ENCODE measurements around the gene NLRP4.

DNA sequence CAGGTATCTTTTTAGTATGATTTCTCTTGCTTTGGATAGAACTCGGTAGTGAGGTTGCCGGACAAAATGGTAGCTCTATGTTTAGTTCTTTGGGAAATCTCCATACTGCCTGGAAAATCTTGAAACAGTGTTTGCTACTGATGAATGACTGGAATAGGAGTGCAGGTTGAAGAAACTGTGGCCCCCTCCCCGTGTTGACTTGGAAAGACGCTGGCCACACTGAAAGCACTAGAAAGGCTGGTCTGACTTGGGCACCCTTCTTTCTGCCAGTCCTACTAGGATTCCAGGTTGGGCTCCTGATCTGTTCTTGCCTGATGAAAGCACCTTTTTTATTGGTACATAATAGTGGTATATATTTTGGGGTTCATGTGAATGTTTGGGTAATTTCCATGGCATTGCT, 46.3 kb downstream of the NLRP4 start:
- TF ChIP-seq TOX (CRISPR knock-in tag; IDR thresholded peaks at IDR 0.05; ENCODE audit: borderline replicate concordance) (no peak), ZNF70 (CRISPR knock-in tag; IDR thresholded peaks at IDR 0.05) (no peak), ZFP30 (CRISPR knock-in tag; IDR thresholded peaks at IDR 0.05) (no peak), ZFP3 (CRISPR knock-in tag; IDR thresholded peaks at IDR 0.05) (no peak), ZC3H10 (CRISPR knock-in tag; IDR thresholded peaks at IDR 0.05) (no peak), ZNF565 (CRISPR knock-in tag; conservative IDR thresholded peaks at IDR 0.05; ENCODE audit: low read depth) (no peak)
- TF ChIP-seq, protein P1, sequence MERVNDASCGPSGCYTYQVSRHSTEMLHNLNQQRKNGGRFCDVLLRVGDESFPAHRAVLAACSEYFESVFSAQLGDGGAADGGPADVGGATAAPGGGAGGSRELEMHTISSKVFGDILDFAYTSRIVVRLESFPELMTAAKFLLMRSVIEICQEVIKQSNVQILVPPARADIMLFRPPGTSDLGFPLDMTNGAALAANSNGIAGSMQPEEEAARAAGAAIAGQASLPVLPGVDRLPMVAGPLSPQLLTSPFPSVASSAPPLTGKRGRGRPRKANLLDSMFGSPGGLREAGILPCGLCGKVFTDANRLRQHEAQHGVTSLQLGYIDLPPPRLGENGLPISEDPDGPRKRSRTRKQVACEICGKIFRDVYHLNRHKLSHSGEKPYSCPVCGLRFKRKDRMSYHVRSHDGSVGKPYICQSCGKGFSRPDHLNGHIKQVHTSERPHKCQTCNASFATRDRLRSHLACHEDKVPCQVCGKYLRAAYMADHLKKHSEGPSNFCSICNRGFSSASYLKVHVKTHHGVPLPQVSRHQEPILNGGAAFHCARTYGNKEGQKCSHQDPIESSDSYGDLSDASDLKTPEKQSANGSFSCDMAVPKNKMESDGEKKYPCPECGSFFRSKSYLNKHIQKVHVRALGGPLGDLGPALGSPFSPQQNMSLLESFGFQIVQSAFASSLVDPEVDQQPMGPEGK (CRISPR knock-in tag; IDR thresholded peaks at IDR 0.05; ENCODE audit: borderline replicate concordance): no peak
- TF ChIP-seq, protein P2, sequence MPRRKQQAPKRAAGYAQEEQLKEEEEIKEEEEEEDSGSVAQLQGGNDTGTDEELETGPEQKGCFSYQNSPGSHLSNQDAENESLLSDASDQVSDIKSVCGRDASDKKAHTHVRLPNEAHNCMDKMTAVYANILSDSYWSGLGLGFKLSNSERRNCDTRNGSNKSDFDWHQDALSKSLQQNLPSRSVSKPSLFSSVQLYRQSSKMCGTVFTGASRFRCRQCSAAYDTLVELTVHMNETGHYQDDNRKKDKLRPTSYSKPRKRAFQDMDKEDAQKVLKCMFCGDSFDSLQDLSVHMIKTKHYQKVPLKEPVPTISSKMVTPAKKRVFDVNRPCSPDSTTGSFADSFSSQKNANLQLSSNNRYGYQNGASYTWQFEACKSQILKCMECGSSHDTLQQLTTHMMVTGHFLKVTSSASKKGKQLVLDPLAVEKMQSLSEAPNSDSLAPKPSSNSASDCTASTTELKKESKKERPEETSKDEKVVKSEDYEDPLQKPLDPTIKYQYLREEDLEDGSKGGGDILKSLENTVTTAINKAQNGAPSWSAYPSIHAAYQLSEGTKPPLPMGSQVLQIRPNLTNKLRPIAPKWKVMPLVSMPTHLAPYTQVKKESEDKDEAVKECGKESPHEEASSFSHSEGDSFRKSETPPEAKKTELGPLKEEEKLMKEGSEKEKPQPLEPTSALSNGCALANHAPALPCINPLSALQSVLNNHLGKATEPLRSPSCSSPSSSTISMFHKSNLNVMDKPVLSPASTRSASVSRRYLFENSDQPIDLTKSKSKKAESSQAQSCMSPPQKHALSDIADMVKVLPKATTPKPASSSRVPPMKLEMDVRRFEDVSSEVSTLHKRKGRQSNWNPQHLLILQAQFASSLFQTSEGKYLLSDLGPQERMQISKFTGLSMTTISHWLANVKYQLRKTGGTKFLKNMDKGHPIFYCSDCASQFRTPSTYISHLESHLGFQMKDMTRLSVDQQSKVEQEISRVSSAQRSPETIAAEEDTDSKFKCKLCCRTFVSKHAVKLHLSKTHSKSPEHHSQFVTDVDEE (CRISPR knock-in tag; IDR thresholded peaks at IDR 0.05): no peak
- TF ChIP-seq, protein P3, sequence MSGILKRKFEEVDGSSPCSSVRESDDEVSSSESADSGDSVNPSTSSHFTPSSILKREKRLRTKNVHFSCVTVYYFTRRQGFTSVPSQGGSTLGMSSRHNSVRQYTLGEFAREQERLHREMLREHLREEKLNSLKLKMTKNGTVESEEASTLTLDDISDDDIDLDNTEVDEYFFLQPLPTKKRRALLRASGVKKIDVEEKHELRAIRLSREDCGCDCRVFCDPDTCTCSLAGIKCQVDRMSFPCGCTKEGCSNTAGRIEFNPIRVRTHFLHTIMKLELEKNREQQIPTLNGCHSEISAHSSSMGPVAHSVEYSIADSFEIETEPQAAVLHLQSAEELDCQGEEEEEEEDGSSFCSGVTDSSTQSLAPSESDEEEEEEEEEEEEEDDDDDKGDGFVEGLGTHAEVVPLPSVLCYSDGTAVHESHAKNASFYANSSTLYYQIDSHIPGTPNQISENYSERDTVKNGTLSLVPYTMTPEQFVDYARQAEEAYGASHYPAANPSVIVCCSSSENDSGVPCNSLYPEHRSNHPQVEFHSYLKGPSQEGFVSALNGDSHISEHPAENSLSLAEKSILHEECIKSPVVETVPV (CRISPR knock-in tag; IDR thresholded peaks at IDR 0.05): no peak

All from SK-N-SH treated with all-trans-retinoic acid at 6 μM for 48 hours (cell line).